HG02852 (cell line): Measurements from ENCODE around the gene ROM1.
"Not testable (repeated sequence)": the region's sequence is repeated elsewhere in the genome, so short reads cannot be mapped to it uniquely, and the experiment has no call there.

Experiments
- ATAC-seq: cut with Tn5 transposase; IDR thresholded peaks from one replicate; pipeline ENCODE4 v1.9.1; 2021; ENCODE audit warnings: mild to moderate bottlenecking, moderate library complexity; ENCODE audit not compliant: unreplicated experiment

The ROM1 gene

GRCh38 chr11:62607714-62608113 lies 5.3 kb upstream of the ROM1 start:
- ATAC-seq, result no peak

- no peak for ATAC-seq
These were observed 4.3 kb upstream of the ROM1 start for GRCh38 chr11:62608776-62609175.

GRCh38 chr11:62610403-62610802 lies 2.7 kb upstream of the ROM1 start:
- ATAC-seq, result no peak

DNA sequence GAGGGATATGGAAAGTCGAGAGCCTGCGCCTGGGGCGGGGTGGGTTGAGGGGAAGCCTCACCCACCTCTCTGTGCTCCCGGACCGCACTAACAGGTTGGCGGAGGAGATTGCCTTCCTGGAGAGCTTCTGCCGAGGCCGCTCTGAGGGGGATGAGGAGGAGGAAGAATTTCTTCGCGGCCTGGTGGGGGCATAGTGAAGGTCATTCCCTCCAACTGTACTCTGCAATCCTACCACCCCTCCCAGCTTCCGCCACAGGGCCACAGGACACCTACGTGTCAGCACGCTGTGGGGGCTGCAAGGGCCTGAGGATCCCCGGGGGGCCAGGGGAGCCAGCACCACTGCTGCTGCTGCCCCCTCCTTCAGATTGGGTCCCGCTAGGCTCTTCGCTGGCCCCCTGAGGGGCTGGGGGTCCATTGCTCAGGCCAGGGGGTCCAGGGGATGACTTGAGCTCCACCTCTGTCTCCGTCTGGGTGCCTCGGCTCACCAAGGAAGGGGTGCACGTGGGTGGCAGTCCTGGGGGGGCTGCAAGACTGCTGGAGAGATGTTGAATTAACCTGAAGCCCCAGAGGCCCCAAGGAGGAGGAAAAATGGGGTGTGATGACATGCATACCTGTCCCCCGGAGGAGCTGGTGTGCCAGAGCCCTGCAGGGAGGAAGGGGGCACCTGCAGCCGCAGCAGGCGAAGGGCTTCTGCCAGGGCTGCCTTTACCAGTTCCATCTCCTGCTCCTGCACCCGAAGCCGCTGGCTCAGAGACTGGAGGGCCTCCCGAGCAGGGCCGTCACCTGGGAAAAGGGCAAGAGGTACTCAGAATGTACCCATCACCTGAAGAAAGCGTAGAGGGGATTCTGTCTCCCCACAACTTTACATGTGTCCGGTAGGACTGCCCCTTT lies 2.0 kb upstream of the ROM1 start:
- ATAC-seq, result no peak

- ATAC-seq, result peak; percentile 27
These were observed 1.2 kb upstream of the ROM1 start for GRCh38 chr11:62611705-62612365.

- no peak for ATAC-seq
These were observed 278 bp downstream of the ROM1 start for GRCh38 chr11:62613291-62613778.

GRCh38 chr11:62614275-62614674 lies 1.2 kb downstream of the ROM1 start:
- ATAC-seq, result no peak

DNA sequence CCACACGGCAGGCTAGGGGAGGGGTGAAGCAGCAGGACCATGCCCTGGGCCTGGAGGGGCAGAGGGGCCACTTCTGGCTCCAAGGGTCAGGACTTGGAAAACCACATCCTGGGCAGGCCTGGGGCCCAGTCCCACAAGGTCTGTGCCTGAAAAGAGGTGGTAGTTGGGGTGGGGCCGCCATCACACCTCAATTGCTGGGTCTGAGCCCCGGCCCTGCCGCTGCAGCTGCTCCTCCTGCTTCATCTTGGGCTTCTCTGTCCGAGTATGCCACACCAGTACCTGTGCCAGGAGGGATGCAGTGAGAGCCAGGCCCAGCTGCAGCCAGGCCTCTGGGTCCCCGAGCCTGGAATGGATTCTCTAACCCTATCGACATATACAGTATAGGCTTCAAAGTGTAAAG lies 2.5 kb downstream of the ROM1 start:
- no peak for ATAC-seq

DNA sequence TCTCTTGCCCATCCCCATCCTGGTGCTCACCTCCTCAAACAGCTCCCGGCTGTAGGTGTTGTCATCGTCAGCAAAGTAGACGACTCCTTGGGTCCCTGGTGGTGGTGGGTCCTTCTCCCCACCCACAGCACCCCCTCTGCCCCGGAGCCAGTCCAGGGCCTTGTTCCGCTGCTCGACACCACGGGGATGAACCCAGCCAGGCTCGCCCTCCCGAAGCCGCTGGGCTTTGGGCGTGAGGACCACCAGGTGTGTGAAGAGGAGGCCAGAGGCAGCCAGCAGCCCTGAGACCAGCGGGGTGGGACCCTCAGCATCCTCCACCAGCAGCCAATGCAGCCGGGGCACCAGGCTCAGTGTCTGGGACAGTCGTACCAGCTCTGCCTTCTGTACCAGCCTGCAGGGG lies 3.9 kb downstream of the ROM1 start:
- ATAC-seq, result not testable (repeated sequence)

DNA sequence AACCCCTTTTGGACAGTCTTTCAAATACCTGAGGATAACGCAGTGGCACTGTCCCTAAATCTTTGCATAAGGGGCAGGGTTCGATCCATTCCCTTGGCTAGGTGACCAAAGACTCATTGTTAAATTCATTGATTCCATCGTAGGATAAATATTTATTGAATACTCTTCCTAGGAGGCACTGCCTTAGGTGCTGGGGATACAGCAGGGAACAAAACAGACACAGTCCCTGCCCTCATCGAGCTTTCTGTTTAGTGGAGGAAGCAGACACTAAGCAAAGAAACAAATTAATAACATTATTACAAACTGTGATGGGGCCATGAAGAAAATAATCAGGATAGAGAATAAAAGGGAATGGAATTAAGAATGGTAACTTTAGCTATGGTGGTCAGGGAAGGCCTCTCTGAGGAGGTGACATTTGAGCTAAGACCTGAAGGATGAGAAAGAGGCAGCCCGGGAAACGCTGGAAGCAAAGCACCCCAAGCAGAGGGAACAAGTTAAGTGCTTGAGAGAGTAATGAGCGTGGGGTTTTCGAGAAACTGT lies 8.0 kb downstream of the ROM1 start:
- no peak for ATAC-seq

- ATAC-seq, result peak; percentile 92
These were observed 8.8 kb downstream of the ROM1 start, which contains the start of gene B3GAT3 for GRCh38 chr11:62621567-62622470. Gene B3GAT3 (minus strand): TSS chr11:62621986. CDS start chr11:62621947, 39 bp downstream.

GRCh38 chr11:62622476-62623089 lies 9.5 kb downstream of the ROM1 start:
- ATAC-seq, result no peak

DNA sequence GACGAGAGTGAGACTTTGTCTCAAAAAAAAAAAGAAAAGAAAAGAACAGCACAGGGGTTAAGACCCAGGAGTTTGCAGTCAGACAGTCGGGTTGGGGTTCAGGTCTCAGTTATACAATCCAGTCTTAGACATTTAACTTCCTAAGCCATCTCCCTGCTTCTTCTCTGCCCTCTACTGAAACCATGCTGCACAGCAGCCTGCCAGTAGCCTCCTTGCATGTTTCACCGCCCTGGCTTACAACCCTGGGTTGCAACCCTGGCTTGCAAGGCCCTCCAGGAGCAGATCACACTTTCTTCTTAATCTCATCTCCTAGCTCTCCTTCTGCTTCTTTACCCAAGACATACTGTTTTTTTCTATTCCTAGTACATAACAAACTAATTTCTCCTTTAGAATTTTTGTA lies 14.7 kb downstream of the ROM1 start:
- no peak for ATAC-seq

- ATAC-seq, result no peak
These were observed 19.4 kb downstream of the ROM1 start for GRCh38 chr11:62632492-62632891.

GRCh38 chr11:62644220-62644619 lies 31.2 kb downstream of the ROM1 start:
- ATAC-seq, result no peak

DNA sequence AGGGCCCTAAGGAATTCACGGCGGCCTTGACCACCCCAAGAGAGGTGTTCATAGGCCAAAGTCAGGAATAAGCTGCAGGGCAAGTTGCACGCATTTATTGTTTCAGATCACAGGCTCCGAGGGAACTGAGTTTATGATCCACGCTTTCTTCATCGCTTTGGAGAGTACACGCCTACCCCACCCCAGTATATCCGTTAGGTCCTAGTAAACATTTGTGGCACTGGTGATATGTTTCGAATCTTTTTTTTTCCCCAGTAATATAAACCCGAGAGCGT lies 32.6 kb downstream of the ROM1 start:
- no peak for ATAC-seq

- peak; percentile 93 for ATAC-seq
These were observed 33.1 kb downstream of the ROM1 start, which contains the start of gene GANAB for GRCh38 chr11:62645946-62646824. Gene GANAB (minus strand): TSS chr11:62646613. CDS start chr11:62646599, 14 bp downstream.

GRCh38 chr11:62646825-62647608 lies 34.0 kb downstream of the ROM1 start:
- ATAC-seq, result no peak

GRCh38 chr11:62647609-62648005 lies 34.5 kb downstream of the ROM1 start:
- ATAC-seq, result no peak
